Measurements from ENCODE around the gene WIPF1.

WIPF1 gene

DNA sequence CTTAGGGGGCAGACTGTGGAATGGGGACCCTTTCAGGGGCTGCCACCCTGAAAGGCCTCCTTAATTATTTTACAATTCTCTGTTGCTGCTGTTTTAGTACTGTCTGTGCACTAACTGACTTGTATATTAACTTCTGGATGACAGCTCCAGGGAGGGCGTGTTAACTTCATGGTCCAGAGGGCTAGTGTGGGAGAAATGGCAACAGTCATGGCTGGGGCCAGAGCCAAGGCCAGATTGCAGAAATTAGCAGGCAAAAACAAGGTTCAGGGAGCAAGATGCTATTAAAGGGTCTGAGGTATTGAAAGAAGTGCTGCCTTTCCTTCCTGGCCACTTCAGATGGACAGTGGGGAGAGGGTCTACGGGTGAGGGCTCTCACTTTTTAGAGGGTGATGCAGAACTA, 9.1 kb downstream of the WIPF1 start:
- Histone ChIP-seq H3K9me2 (replicated peaks; ENCODE audit: insufficient read depth, low read length) (no peaks in the 10 kb centered on the region), H3K4me2 (ENCODE audit: low read depth, low read length) (no peak overlapping the region), H3K9ac (ENCODE audit: low read length) (no peak overlapping the region), H3K4me3 (ENCODE audit: low read length) (no peak overlapping the region), H4K20me1 (ENCODE audit: insufficient read depth, low read length) (peaks cover 37% of the 10 kb centered on the region), H3K27me3 (replicated peaks; ENCODE audit: insufficient read depth, low read length) (no peaks in the 10 kb centered on the region), H3K36me3 (replicated peaks; ENCODE audit: insufficient read depth, low read length) (peaks cover 7% of the 10 kb centered on the region), H3F3A (ENCODE audit: insufficient read depth, low read length) (peaks cover 7% of the 10 kb centered on the region), H2AFZ (ENCODE audit: low read length) (no peak overlapping the region), H3K4me1 (ENCODE audit: low read length) (peaks cover 22% of the 10 kb centered on the region), H3K79me2 (ENCODE audit: low read length) (peaks cover 99% of the 10 kb centered on the region), H3K27ac (ENCODE audit: low read length) (no peak overlapping the region), H3K9me3 (replicated peaks; ENCODE audit: insufficient read depth, low read length) (no peaks in the 10 kb centered on the region)
- TF ChIP-seq, protein P1, sequence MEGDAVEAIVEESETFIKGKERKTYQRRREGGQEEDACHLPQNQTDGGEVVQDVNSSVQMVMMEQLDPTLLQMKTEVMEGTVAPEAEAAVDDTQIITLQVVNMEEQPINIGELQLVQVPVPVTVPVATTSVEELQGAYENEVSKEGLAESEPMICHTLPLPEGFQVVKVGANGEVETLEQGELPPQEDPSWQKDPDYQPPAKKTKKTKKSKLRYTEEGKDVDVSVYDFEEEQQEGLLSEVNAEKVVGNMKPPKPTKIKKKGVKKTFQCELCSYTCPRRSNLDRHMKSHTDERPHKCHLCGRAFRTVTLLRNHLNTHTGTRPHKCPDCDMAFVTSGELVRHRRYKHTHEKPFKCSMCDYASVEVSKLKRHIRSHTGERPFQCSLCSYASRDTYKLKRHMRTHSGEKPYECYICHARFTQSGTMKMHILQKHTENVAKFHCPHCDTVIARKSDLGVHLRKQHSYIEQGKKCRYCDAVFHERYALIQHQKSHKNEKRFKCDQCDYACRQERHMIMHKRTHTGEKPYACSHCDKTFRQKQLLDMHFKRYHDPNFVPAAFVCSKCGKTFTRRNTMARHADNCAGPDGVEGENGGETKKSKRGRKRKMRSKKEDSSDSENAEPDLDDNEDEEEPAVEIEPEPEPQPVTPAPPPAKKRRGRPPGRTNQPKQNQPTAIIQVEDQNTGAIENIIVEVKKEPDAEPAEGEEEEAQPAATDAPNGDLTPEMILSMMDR (IDR thresholded peaks at IDR 0.05; ENCODE audit: low read length), result no peak
- no peak for TF ChIP-seq EZH2phosphoT487 (IDR thresholded peaks at IDR 0.05; ENCODE audit: low read length)
- no peak for TF ChIP-seq EZH2 (optimal IDR thresholded peaks at IDR 0.05; ENCODE audit: low read depth, low read length)
- DNase-seq, result no peak

DNA sequence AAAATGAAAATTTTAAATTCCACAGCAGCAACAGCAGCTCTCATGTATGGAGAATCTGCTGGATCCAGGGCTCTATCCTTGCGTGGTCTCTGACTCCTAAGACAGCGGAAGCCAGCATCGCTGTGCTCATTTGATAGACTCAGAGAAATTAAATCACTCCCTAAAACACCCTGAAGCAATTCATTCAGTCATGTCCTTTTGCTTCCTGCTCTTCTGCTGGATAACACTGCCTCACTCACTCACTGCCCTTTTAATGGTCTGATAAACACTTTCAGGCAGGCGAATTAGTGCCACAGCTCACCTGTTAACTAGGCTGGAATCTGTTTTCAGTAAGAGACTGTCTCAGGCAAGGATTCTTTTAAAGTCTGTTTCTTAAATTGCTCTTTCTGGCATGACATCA, 10.0 kb downstream of the WIPF1 start:
- H3K27ac ChIP-seq (ENCODE audit: low read length), result no peak overlapping the region
- no peaks in the 10 kb centered on the region for H3K9me2 ChIP-seq (replicated peaks; ENCODE audit: insufficient read depth, low read length)
- no peaks in the 10 kb centered on the region for H3K27me3 ChIP-seq (replicated peaks; ENCODE audit: insufficient read depth, low read length)
- H3K79me2 ChIP-seq (ENCODE audit: low read length), result peaks cover 100% of the 10 kb centered on the region
- no peaks in the 10 kb centered on the region for H3K9me3 ChIP-seq (replicated peaks; ENCODE audit: insufficient read depth, low read length)
- H3F3A ChIP-seq (ENCODE audit: insufficient read depth, low read length), result no peaks in the 10 kb centered on the region
- TF ChIP-seq, protein P1 (IDR thresholded peaks at IDR 0.05; ENCODE audit: low read length), result no peak
- TF ChIP-seq EZH2phosphoT487 (IDR thresholded peaks at IDR 0.05; ENCODE audit: low read length), result no peak
- no peak for TF ChIP-seq EZH2 (optimal IDR thresholded peaks at IDR 0.05; ENCODE audit: low read depth, low read length)
- no peak overlapping the region for H3K4me2 ChIP-seq (ENCODE audit: low read depth, low read length)
- peaks cover 11% of the 10 kb centered on the region for H3K36me3 ChIP-seq (replicated peaks; ENCODE audit: insufficient read depth, low read length)
- H3K4me1 ChIP-seq (ENCODE audit: low read length), result peaks cover 16% of the 10 kb centered on the region
- DNase-seq, result no peak
- no peak overlapping the region for H3K9ac ChIP-seq (ENCODE audit: low read length)
- H2AFZ ChIP-seq (ENCODE audit: low read length), result no peak overlapping the region
- peaks cover 37% of the 10 kb centered on the region for H4K20me1 ChIP-seq (ENCODE audit: insufficient read depth, low read length)
- no peak overlapping the region for H3K4me3 ChIP-seq (ENCODE audit: low read length)

DNA sequence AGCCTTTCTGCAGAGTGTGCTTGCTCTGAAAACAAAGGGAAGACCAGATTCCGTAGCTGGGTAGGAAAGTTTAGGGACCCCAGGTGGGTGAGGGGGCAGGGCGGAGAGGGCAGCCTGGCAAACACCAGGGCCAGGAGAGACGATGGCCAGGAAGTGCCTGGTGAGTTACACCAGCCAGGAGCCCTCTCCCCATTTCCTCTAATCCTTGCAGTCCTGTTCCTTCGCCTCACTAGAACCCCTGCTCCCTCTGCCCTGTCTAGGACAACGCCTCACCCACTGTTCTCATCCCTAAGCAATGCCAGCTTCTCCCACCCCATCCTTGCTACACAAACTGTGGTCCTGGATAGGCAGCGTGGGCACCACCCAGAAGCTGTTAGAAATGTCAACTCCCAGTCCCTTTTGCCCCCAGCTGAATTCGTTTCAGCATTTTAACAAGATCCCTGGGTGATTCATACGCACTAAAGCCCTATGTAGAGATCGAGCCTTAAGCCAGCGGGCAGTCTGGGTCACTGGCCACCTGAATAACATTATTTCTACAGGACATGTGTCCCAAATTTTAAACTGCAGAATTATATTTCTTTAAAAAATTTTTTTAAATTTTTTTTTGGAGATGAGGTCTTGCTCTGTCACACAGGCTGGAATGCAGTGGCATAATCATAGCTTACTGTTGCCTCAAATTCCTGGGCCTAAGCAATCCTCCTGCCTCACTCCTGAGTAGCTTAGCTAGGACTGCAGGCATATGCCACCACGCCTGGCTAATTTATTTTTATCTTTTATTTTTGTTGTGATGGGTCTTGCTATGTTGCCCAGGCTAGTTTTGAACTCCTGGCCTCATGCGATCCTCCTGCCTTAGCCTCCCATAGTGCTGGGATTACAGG, 10.9 kb downstream of the WIPF1 start:
- H2AFZ ChIP-seq (ENCODE audit: low read length), result no peak overlapping the region
- DNase-seq, result no peak
- no peaks in the 10 kb centered on the region for H3F3A ChIP-seq (ENCODE audit: insufficient read depth, low read length)
- H3K79me2 ChIP-seq (ENCODE audit: low read length), result peaks cover 100% of the 10 kb centered on the region
- no peaks in the 10 kb centered on the region for H3K27me3 ChIP-seq (replicated peaks; ENCODE audit: insufficient read depth, low read length)
- TF ChIP-seq, protein P1 (IDR thresholded peaks at IDR 0.05; ENCODE audit: low read length), result no peak
- no peak for TF ChIP-seq EZH2phosphoT487 (IDR thresholded peaks at IDR 0.05; ENCODE audit: low read length)
- no peak for TF ChIP-seq EZH2 (optimal IDR thresholded peaks at IDR 0.05; ENCODE audit: low read depth, low read length)
- peaks cover 9% of the 10 kb centered on the region for H3K4me1 ChIP-seq (ENCODE audit: low read length)
- H3K9ac ChIP-seq (ENCODE audit: low read length), result no peak overlapping the region
- H3K9me3 ChIP-seq (replicated peaks; ENCODE audit: insufficient read depth, low read length), result no peaks in the 10 kb centered on the region
- H4K20me1 ChIP-seq (ENCODE audit: insufficient read depth, low read length), result peaks cover 40% of the 10 kb centered on the region
- H3K36me3 ChIP-seq (replicated peaks; ENCODE audit: insufficient read depth, low read length), result peaks cover 11% of the 10 kb centered on the region; the same call in 1 of the 2 replicates
- no peak overlapping the region for H3K4me3 ChIP-seq (ENCODE audit: low read length)
- no peak overlapping the region for H3K27ac ChIP-seq (ENCODE audit: low read length)
- H3K4me2 ChIP-seq (ENCODE audit: low read depth, low read length), result no peak overlapping the region
- no peaks in the 10 kb centered on the region for H3K9me2 ChIP-seq (replicated peaks; ENCODE audit: insufficient read depth, low read length)

Measured in MM.1S (cell line).